Testis (tissue), 3 donors: ENCODE measurements around the gene ID3. TPM values are rescaled to one million over a fixed set of nuclear protein-coding genes. Genes with fewer than 3 reads are reported as not detected.
"Not testable (repeated sequence)": the region's sequence is repeated elsewhere in the genome, so short reads cannot be mapped to it uniquely, and the experiment has no call there.

Experiments
- DNase-seq: peaks from one replicate; pipeline ENCODE4 v3.0.0-alpha.2; 2019
- H3K27ac ChIP-seq, 2 donors: fragments of 200-600 bp; sonication (generic); one replicate each; pipeline ENCODE4 v1.5.1; 2019
- H3K27me3 ChIP-seq: fragments of 200-600 bp; sonication (generic); one replicate; pipeline ENCODE4 v1.5.1; 2019
- H3K36me3 ChIP-seq: fragments of 200-600 bp; sonication (generic); one replicate; pipeline ENCODE4 v1.5.1; 2017; ENCODE audit warnings: low read depth; ENCODE audit errors: missing control alignments
- H3K4me1 ChIP-seq: fragments of 200-600 bp; sonication (generic); one replicate; pipeline ENCODE4 v1.5.1; 2019
- H3K4me3 ChIP-seq, 2 donors: fragments of 200-600 bp; sonication (generic); one replicate each; pipeline ENCODE4 v1.5.1; 2017 to 2019
- H3K9me3 ChIP-seq: fragments of 200-600 bp; sonication (generic); one replicate; pipeline ENCODE4 v1.5.1; 2017
- POLR2A ChIP-seq: fragments of 450-650 bp; IDR thresholded peaks from one replicate; pipeline ENCODE4 v1.6.1; 2017; ENCODE audit warnings: antibody characterized with exemption, mild to moderate bottlenecking, moderate library complexity
- WGBS, 2 donors: methylation state at CpG; one replicate each; pipeline ENCODE4 v1.1.5; 2018; 5-methylcytosine and 5-hydroxymethylcytosine counted together
- intact Hi-C: fragments of 100-400 bp; cut with DNase I; formaldehyde crosslinking; loops from one replicate; pipeline ENCODE4 v1.15.1; 2023; ENCODE audit warnings: low total_unique reads
- polyA plus RNA-seq: library from polyadenylated mRNA; stranded (reverse); fragments of 350-450 nt; fragmentation: Illumina TruSeq; extraction: RNeasy Lipid Tissue Mini Kit (QIAGEN cat#74804); gene quantifications from one replicate; pipeline ENCODE4 v1.2.3, GENCODE V29; 2014; ENCODE audit warnings: low read depth, low replicate concordance; ENCODE audit not compliant: insufficient read depth
- total RNA-seq, 2 donors: library from RNA; depleted of rRNA; stranded (reverse); fragments of >200 nt; gene quantifications; one replicate each; pipeline ENCODE4 v1.2.3, GENCODE V29; 2016
- TF ChIP-seq, protein P1 (sequence below), 3 experiments: fragments of 450-650 bp in 2 of 3; fragments of 200-600 bp in 1 of 3; sonication (generic) in 1 of 3; IDR thresholded peaks; one replicate each; pipeline ENCODE4 v1.5.1; 2016 to 2019; ENCODE audit warnings: antibody characterized with exemption in 3 of 3, mild to moderate bottlenecking in 2 of 3, moderate library complexity in 1 of 3

ID3 gene
- total and polyA plus RNA-seq, 3 donors from 2014 or later, result 24.5 to 34.5 (median 27.2) TPM

DNA sequence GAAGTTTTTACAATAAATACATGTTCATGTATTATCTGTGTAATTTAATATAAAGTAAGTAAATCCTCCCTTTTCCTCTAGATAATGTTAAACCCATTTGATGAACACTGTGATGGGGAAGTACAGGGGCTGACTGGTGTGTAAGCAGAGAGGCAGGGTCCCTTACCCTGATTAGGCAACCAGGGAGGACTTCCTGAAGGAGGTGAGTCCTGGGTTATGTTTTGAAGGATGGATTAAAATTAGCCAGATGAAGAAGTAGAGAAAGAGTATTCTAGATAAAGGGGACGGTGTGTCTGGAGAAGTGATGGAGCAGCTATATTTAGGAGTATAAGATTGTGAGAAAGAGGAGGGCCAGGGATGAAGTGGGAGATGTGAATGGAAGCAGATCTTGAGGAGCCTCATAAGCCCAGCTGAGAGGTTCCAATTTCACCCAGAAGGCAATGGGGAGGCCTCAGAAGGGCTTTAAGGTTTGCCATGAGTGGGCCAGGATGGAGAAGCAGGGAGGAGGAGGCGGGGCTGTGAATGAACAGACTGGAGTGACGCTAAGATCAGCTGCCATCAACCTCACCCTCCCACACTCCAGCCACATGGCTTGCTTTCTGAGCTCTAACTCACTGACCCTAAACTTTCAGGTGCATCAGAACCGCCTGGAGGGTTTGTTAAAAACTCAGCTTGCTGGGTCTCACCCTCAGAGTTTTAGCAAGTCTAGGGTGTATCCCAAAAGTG lies 30.9 kb upstream of the ID3 start:
- intact Hi-C loops, result no loop called here
- H3K27me3 ChIP-seq, result no peaks in the 10 kb centered on the region
- no peaks in the 10 kb centered on the region for H3K36me3 ChIP-seq
- no peak overlapping the region for H3K27ac ChIP-seq
- no peak overlapping the region for H3K4me3 ChIP-seq
- H3K9me3 ChIP-seq, result no peaks in the 10 kb centered on the region
- H3K4me1 ChIP-seq, result no peaks in the 10 kb centered on the region
- TF ChIP-seq, protein P1, sequence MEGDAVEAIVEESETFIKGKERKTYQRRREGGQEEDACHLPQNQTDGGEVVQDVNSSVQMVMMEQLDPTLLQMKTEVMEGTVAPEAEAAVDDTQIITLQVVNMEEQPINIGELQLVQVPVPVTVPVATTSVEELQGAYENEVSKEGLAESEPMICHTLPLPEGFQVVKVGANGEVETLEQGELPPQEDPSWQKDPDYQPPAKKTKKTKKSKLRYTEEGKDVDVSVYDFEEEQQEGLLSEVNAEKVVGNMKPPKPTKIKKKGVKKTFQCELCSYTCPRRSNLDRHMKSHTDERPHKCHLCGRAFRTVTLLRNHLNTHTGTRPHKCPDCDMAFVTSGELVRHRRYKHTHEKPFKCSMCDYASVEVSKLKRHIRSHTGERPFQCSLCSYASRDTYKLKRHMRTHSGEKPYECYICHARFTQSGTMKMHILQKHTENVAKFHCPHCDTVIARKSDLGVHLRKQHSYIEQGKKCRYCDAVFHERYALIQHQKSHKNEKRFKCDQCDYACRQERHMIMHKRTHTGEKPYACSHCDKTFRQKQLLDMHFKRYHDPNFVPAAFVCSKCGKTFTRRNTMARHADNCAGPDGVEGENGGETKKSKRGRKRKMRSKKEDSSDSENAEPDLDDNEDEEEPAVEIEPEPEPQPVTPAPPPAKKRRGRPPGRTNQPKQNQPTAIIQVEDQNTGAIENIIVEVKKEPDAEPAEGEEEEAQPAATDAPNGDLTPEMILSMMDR (IDR thresholded peaks at IDR 0.05), result no peak
- TF ChIP-seq POLR2A, result no peak
- DNase-seq, result no peak
- 79 to 80% methylated on average over 4 of the region's 4 CpGs for WGBS, 2 donors

DNA sequence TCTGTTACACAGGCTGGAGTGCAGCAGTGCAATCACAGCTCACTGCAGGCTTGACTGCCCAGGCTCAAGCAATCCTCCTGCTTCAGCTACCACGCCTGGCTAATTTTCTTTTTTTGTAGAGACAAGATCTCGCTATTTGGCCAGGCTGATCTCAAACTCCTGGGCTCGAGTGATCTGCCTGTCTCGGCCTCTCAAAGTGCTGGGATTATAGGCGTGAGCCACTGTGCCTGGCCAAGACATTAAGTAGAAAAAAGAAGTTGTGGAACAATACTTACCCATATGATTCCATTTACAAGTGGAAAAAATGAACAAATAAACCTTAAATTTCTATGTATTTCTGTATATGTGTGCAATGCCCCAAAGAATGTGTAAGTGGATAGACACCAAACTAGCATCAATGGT lies 30.3 kb upstream of the ID3 start:
- TF ChIP-seq, protein P1 (IDR thresholded peaks at IDR 0.05), result no peak
- TF ChIP-seq POLR2A, result no peak
- H3K27me3 ChIP-seq, result no peaks in the 10 kb centered on the region
- no peak for DNase-seq
- H3K36me3 ChIP-seq, result no peaks in the 10 kb centered on the region
- no peak overlapping the region for H3K4me3 ChIP-seq
- WGBS, 2 donors, result 85 to 91% methylated on average over 5 of the region's 5 CpGs
- H3K4me1 ChIP-seq, result no peaks in the 10 kb centered on the region
- H3K27ac ChIP-seq, result no peak overlapping the region
- intact Hi-C loops, result no loop called here
- H3K9me3 ChIP-seq, result no peaks in the 10 kb centered on the region

DNA sequence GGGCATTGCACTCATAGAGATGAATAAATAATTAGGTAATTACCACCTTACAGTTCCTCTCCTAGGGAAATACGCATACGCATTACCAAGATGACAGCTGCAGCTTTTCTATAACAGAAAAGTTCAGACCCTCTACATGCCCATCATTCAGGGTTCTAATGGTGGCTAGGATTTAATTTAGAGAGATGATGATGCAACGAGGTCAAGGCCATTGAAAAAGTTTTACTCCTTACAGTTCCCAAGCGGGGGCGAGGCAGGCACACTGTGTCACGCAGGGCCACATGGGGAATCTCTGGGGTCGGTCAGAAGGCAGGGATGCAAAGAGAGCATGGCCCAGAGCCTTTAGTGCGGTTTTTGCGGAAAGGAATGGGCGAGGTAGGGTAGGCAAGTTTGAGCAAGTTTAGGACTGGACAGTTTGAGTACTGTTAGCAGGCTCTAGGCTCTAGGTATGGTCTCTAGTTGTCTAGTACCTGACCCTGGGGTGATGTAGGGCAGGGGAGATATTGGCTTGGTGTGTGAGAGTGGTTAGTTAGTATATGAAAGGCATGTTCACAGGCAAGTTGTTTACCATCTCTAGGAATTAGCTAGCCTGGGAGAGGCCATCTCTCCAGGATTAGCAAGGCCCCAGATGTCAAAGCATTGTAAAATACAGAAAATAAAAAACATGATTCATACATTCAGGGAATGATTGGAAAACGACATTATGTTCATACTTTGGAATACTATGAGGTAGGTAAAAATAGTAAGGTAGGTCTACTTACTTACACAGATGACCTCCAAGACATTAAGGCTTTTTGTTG lies 29.6 kb upstream of the ID3 start:
- no peak for TF ChIP-seq POLR2A
- TF ChIP-seq, protein P1 (IDR thresholded peaks at IDR 0.05), result no peak
- DNase-seq, result no peak
- 68 to 70% methylated on average over 11 of the region's 11 CpGs for WGBS, 2 donors
- intact Hi-C loops, result no loop called here
- Histone ChIP-seq H3K27ac (no peak overlapping the region), H3K9me3 (no peaks in the 10 kb centered on the region), H3K27me3 (no peaks in the 10 kb centered on the region), H3K4me1 (no peaks in the 10 kb centered on the region), H3K4me3 (no peak overlapping the region), H3K36me3 (no peaks in the 10 kb centered on the region)

DNA sequence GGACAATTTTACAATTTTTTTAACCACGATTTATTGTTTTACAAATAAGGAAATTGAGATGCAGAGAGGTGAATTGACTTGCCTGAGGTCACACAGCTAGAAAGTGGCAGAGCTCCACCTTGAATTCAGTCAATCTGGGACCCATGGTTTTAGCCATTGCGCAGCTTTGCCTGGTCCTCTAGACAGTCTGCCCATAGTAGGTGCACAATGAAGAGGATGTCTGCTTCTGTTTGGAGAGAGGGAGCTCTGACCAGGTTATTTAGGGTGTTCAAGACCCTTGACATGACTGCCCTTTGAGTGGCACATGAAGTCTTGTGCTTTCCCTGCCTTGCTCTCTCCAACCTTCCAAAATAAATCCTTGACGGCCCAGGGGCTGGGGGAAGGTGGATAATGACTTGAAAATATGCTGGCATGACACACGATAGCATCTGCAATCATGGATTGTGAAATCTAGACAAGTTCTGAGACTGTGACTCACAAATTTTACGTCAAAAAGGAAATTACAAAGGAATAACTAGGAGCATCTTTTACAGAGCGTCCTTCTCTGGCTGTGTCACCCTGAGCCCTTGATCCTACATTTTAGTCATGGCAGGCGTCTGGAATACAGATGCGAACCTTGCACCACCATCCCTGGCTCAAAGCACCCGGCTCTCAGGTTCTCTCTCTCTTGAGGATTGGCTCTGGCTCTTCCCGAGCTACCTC lies 26.2 kb upstream of the ID3 start:
- Histone ChIP-seq H3K9me3 (no peaks in the 10 kb centered on the region), H3K27me3 (no peaks in the 10 kb centered on the region), H3K4me1 (no peaks in the 10 kb centered on the region), H3K27ac (no peak overlapping the region), H3K4me3 (no peak overlapping the region), H3K36me3 (no peaks in the 10 kb centered on the region)
- WGBS, 2 donors, result 85 to 90% methylated on average over 10 of the region's 10 CpGs
- TF ChIP-seq, protein P1 (IDR thresholded peaks at IDR 0.05), result no peak
- TF ChIP-seq POLR2A, result no peak
- intact Hi-C loops, result no loop called here
- no peak for DNase-seq

DNA sequence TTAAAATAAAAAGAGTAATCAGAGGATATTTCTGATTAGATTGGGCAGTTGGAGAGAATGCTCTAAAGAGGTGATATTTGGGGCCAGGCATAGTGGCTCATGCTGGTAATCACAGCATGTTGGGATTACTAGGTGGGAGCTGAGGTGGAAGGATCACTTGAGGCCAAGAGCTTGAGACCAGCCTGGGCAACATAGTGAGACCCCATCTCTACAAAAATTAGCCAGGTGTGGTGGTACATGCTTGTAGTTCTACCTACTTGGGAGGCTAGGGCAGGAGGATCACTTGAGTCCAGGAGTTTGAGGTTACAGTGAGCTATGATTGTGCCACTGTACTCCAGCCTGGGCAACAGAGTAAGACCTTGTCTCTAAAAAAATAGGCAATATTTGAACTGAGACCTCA lies 24.4 kb upstream of the ID3 start:
- H3K9me3 ChIP-seq, H3K27me3 ChIP-seq, intact Hi-C loops, H3K4me1 ChIP-seq, H3K4me3 ChIP-seq, DNase-seq, H3K36me3 ChIP-seq, H3K27ac ChIP-seq: not testable (repeated sequence)
